Mucosa of descending colon (tissue), 3 donors: ENCODE results near the gene IGLL5. TPM values are rescaled to one million over a fixed set of nuclear protein-coding genes. Genes with fewer than 3 reads are reported as not detected.

Source experiments
- ATAC-seq: fragments of 200-7000 bp; cut with Tn5 transposase; one replicate; pipeline ENCODE4 v1.9.1; 2020; ENCODE audit warnings: mild to moderate bottlenecking, moderate library complexity
- DNase-seq, 3 donors: peaks; one replicate each; pipeline ENCODE4 v3.0.0-alpha.2; 2020
- H3K36me3 ChIP-seq: fragments of 200-600 bp; one replicate; pipeline ENCODE4 v1.8.0; 2021; ENCODE audit warnings: low read depth, mild to moderate bottlenecking
- H3K4me1 ChIP-seq: fragments of 200-600 bp; one replicate; pipeline ENCODE4 v1.8.0; 2021; ENCODE audit warnings: low read depth, mild to moderate bottlenecking
- H3K4me3 ChIP-seq: fragments of 200-600 bp; one replicate; pipeline ENCODE4 v1.8.0; 2021; ENCODE audit warnings: mild to moderate bottlenecking
- H3K9me3 ChIP-seq: fragments of 200-600 bp; one replicate; pipeline ENCODE4 v1.8.0; 2021; ENCODE audit warnings: mild to moderate bottlenecking
- CTCF ChIP-seq: fragments of 200-600 bp; IDR thresholded peaks from one replicate; pipeline ENCODE4 v1.8.0; 2022; ENCODE audit warnings: antibody characterized with exemption, mild to moderate bottlenecking
- intact Hi-C, 2 donors: fragments of 100-400 bp; cut with DNase I in 1 of 2; cut with micrococcal nuclease in 1 of 2; formaldehyde crosslinking; loops; one replicate each; pipeline versions ENCODE4 v1.11.0 to v1.11.1; 2022; cut with DNase I, micrococcal nuclease
- total RNA-seq, 3 donors: library from RNA; stranded (reverse); fragmentation: NEBNext Ultra II Directional in 2 of 3; extraction: Animal tissue kit (Norgen Biotek cat#: 25700) in 2 of 3; gene quantifications; one replicate each; pipeline versions ENCODE4 v1.2.1 to v1.2.4, GENCODE V29; 2021 to 2023
- donor health status: DM: no; HTN: no; CAD: no; lungs with moderate emphysema.
- donor health status: DM: no; HTN: no; CAD: no.
- donor health status: DM: no; HTN: yes; CAD: no.

Gene IGLL5
- total RNA-seq, 3 donors from 2014 or later, result 14.1 to 32.8 (median 16.1) TPM

GRCh38 chr22:22926370-22927195, 39.0 kb downstream of the IGLL5 start:
- no peak for TF ChIP-seq CTCF
- ATAC-seq, result no peak
- no peak for DNase-seq
- no peak overlapping the region for H3K4me3 ChIP-seq
- H3K4me1 ChIP-seq, result peaks cover 3% of the 10 kb centered on the region
- no peaks in the 10 kb centered on the region for H3K36me3 ChIP-seq
- H3K9me3 ChIP-seq, result no peaks in the 10 kb centered on the region
- intact Hi-C loops, result no loop called here

- ATAC-seq (no peak), DNase-seq (no peak)
- H3K36me3 ChIP-seq, result no peaks in the 10 kb centered on the region
- intact Hi-C loops, result no loop called here
- no peaks in the 10 kb centered on the region for H3K9me3 ChIP-seq
- no peak overlapping the region for H3K4me3 ChIP-seq
- H3K4me1 ChIP-seq, result peaks cover 3% of the 10 kb centered on the region
- TF ChIP-seq CTCF, result no peak
Observed at GRCh38 chr22:22927196-22927887, 39.7 kb downstream of the IGLL5 start.

- TF ChIP-seq CTCF, result no peak
- Histone ChIP-seq H3K4me3 (no peak overlapping the region), H3K4me1 (peaks cover 3% of the 10 kb centered on the region), H3K36me3 (no peaks in the 10 kb centered on the region), H3K9me3 (no peaks in the 10 kb centered on the region)
- no peak for DNase-seq
- ATAC-seq, result no peak
- intact Hi-C loops, result no loop called here
Observed at GRCh38 chr22:22927888-22928665, 40.5 kb downstream of the IGLL5 start.

GRCh38 chr22:22928666-22929380, 41.2 kb downstream of the IGLL5 start:
- H3K4me1 ChIP-seq, result peaks cover 2% of the 10 kb centered on the region
- peak; percentile 48 to 79 (median 48) for DNase-seq
- TF ChIP-seq CTCF, result no peak
- intact Hi-C loops, result no loop called here
- H3K4me3 ChIP-seq, result no peak overlapping the region
- H3K9me3 ChIP-seq, result no peaks in the 10 kb centered on the region
- ATAC-seq, result peak; percentile 79
- no peaks in the 10 kb centered on the region for H3K36me3 ChIP-seq
